GM23248 (cell line): ENCODE results near the gene PDHX.

Experiments
- EZH2 ChIP-seq: fragments of 200-600 bp; sonication (generic); IDR thresholded peaks from 2 replicates; pipeline ENCODE4 v1.6.1; 2018; ENCODE audit warnings: antibody characterized with exemption, mild to moderate bottlenecking; ENCODE audit not compliant: insufficient read depth, poor library complexity, severe bottlenecking
- EZH2phosphoT487 ChIP-seq: fragments of 200-600 bp; sonication (generic); IDR thresholded peaks from 2 replicates; pipeline ENCODE4 v1.6.1; 2018; ENCODE audit warnings: antibody characterized with exemption, moderate library complexity, mild to moderate bottlenecking, low read depth; ENCODE audit not compliant: insufficient read depth

GRCh38 chr11:35014346-35014745 is 97.9 kb downstream of the PDHX start:
- TF ChIP-seq EZH2 (no peak), EZH2phosphoT487 (no peak)
